Keratinocyte (primary cell): ENCODE data around the gene MT1E. TPM values are rescaled to one million over a fixed set of nuclear protein-coding genes. Genes with fewer than 3 reads are reported as not detected.

ENCODE experiments used
- DNase-seq: peaks from one replicate; pipeline ENCODE4 v3.0.0-alpha.2; 2011; ENCODE audit warnings: low read depth, missing footprints, low spot score
- FAIRE-seq: peaks from 2 replicates; lab custom pipeline; 2011; peaks lifted over from hg19 to GRCh38; lab: Jason Lieb, UNC
- H2AFZ ChIP-seq: 2 replicates; pipeline ENCODE4 v1.6.0; 2012; ENCODE audit warnings: low read length, control low read depth, inconsistent platforms; ENCODE audit not compliant: control insufficient read depth
- H3K27ac ChIP-seq: 2 replicates; pipeline ENCODE4 v1.5.1; 2011; ENCODE audit warnings: low read length; ENCODE audit not compliant: control insufficient read depth, insufficient read depth
- H3K27me3 ChIP-seq: 3 replicates; pipeline ENCODE4 v1.6.0; 2011; ENCODE audit warnings: low read length; ENCODE audit not compliant: control insufficient read depth, insufficient read depth; ENCODE audit errors: extremely low read depth
- H3K36me3 ChIP-seq, 2 experiments: 2 replicates in 1 of 2; 3 replicates in 1 of 2; pipeline ENCODE4 v1.5.1; 2011; ENCODE audit warnings: low read length in 2 of 2, mild to moderate bottlenecking in 1 of 2; ENCODE audit not compliant: control insufficient read depth in 2 of 2, insufficient read depth in 2 of 2; ENCODE audit errors: extremely low read depth in 1 of 2
- H3K4me1 ChIP-seq: 3 replicates; pipeline ENCODE4 v1.5.1; 2011; ENCODE audit warnings: low read length; ENCODE audit not compliant: control insufficient read depth, insufficient read depth; ENCODE audit errors: extremely low read depth
- H3K4me2 ChIP-seq: 3 replicates; pipeline ENCODE4 v1.6.0; 2011; ENCODE audit warnings: low read depth, low read length; ENCODE audit not compliant: control insufficient read depth, insufficient read depth; ENCODE audit errors: extremely low read depth
- H3K4me3 ChIP-seq, 3 experiments: fragments of 200-600 bp in 1 of 3; sonication (generic) in 1 of 3; 2 replicates in 2 of 3; 3 replicates in 1 of 3; pipeline ENCODE4 v1.5.1; 2011 to 2016; ENCODE audit warnings: low read length in 3 of 3, mild to moderate bottlenecking in 3 of 3, control low read depth in 2 of 3, inconsistent platforms in 1 of 3, low read depth in 1 of 3, mixed read lengths in 1 of 3, mixed run types in 1 of 3, moderate library complexity in 1 of 3; ENCODE audit not compliant: control insufficient read depth in 2 of 3, insufficient read depth in 2 of 3; ENCODE audit errors: extremely low read depth in 1 of 3
- H3K79me2 ChIP-seq: 2 replicates; pipeline ENCODE4 v1.6.0; 2012; ENCODE audit warnings: low read length; ENCODE audit not compliant: control insufficient read depth, insufficient read depth
- H3K9ac ChIP-seq: 3 replicates; pipeline ENCODE4 v1.6.0; 2011; ENCODE audit warnings: low read length; ENCODE audit not compliant: control insufficient read depth, insufficient read depth; ENCODE audit errors: extremely low read depth
- H3K9me1 ChIP-seq: 3 replicates; pipeline ENCODE4 v1.6.0; 2011; ENCODE audit warnings: low read length; ENCODE audit not compliant: control insufficient read depth, insufficient read depth; ENCODE audit errors: extremely low read depth
- H3K9me3 ChIP-seq: 2 replicates; pipeline ENCODE4 v1.5.1; 2012; ENCODE audit warnings: low read depth, low read length; ENCODE audit not compliant: control insufficient read depth
- H4K20me1 ChIP-seq: 3 replicates; pipeline ENCODE4 v1.6.0; 2011; ENCODE audit warnings: low read length; ENCODE audit not compliant: control insufficient read depth, insufficient read depth; ENCODE audit errors: extremely low read depth
- EZH2 ChIP-seq: IDR thresholded peaks from one replicate; pipeline ENCODE4 v1.6.1; 2012; ENCODE audit warnings: inconsistent platforms, mild to moderate bottlenecking, low read length, moderate library complexity
- dilution Hi-C: fragments of 300-500 bp; cut with MboI; formaldehyde crosslinking; loops from one replicate; pipeline ENCODE4 v1.7.0; 2020; ENCODE audit warnings: low sequenced_read_pairs; ENCODE audit not compliant: extremely low pct_ligation_motif_present
- polyA plus RNA-seq, 5 experiments: library from polyadenylated mRNA; depleted of rRNA in 3 of 5; stranded (reverse) in 3 of 5; stranded (forward) in 1 of 5; unstranded in 1 of 5; fragments of >200 nt; gene quantifications; 1 replicate in 1 of 5; 2 replicates in 3 of 5; 3 replicates in 1 of 5; pipeline versions ENCODE4 v1.2.1 to v1.2.3, GENCODE V29; 2011 to 2012; ENCODE audit warnings: missing spikeins in 2 of 5, low read depth in 1 of 5, low replicate concordance in 1 of 5
- TF ChIP-seq, protein P1 (sequence below), 3 experiments: IDR thresholded peaks in 1 of 3; conservative IDR thresholded peaks in 1 of 3; optimal IDR thresholded peaks in 1 of 3; 2 replicates in 2 of 3; 3 replicates in 1 of 3; pipeline versions ENCODE3 to v1.5.1; 2011; ENCODE audit warnings: low read length in 3 of 3, mild to moderate bottlenecking in 3 of 3, moderate library complexity in 2 of 3, control low read depth in 1 of 3, inconsistent platforms in 1 of 3; ENCODE audit not compliant: insufficient read depth in 2 of 3; ENCODE audit errors: extremely low read depth in 1 of 3

MT1E gene
- polyA plus RNA-seq, 1 donor (not counting 4 experiments of a cell fraction or from before 2014, with no cell fraction given) = 394 TPM

DNA sequence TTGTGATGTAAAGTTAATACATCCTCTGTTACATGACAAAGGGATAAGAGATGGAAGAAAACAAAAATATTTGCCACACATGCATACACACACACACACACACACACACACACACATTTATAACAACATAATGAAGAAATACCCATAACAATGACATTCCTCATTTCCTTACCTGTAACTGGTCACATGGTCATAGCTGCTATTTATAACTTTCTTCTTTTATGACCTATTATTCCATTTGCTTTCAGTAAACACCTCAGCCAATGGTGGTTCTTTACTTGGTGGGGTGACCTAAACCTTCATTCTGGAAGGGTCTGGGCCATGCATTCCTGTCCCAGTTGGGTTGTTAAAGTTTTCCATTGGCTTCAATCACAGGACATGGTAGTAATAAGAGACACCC, 11.9 kb upstream of the MT1E start:
- no peak for DNase-seq
- Histone ChIP-seq H3K4me3 (no peak overlapping the region), H3K9ac (no peak overlapping the region)

DNA sequence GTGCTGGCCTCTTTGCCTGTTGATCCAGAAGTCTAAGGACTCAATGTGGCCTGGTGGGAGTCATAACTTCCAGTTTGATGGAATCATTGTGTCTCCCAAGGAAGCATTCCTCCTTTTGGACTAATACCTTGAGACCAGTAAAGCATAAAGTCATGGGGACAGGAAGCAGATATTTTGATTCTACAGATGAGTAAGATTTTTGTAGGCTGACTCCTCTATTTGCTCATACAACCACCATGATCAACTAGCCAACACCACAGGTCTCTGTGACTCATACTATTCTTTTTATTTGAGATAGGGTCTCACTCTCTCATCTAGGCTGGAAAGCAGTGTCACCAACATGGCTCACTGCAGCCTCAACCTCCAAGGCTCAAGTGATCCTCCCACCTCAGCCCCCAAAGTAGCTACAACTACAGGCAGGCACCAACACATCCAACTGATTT, 11.0 kb upstream of the MT1E start:
- peaks cover 59% of the 10 kb centered on the region for H3K4me1 ChIP-seq
- no peak for DNase-seq
- TF ChIP-seq, protein P1, sequence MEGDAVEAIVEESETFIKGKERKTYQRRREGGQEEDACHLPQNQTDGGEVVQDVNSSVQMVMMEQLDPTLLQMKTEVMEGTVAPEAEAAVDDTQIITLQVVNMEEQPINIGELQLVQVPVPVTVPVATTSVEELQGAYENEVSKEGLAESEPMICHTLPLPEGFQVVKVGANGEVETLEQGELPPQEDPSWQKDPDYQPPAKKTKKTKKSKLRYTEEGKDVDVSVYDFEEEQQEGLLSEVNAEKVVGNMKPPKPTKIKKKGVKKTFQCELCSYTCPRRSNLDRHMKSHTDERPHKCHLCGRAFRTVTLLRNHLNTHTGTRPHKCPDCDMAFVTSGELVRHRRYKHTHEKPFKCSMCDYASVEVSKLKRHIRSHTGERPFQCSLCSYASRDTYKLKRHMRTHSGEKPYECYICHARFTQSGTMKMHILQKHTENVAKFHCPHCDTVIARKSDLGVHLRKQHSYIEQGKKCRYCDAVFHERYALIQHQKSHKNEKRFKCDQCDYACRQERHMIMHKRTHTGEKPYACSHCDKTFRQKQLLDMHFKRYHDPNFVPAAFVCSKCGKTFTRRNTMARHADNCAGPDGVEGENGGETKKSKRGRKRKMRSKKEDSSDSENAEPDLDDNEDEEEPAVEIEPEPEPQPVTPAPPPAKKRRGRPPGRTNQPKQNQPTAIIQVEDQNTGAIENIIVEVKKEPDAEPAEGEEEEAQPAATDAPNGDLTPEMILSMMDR (optimal IDR thresholded peaks at IDR 0.05 in 1 of 3, IDR thresholded peaks at IDR 0.05 in 1 of 3, conservative IDR thresholded peaks at IDR 0.05 in 1 of 3; ENCODE audit: extremely low read depth in 1 of 3, insufficient read depth in 2 of 3, low read length in 3 of 3) = no peak
- no peak for TF ChIP-seq EZH2

More for the DNA sequence above, 11.9 kb upstream of the MT1E start:
- H3K9me1 ChIP-seq = no peaks in the 10 kb centered on the region
- H3K27ac ChIP-seq = peak overlapping the region; percentile 65
- no peaks in the 10 kb centered on the region for H3K79me2 ChIP-seq
- no peak for FAIRE-seq
- no peaks in the 10 kb centered on the region for H3K36me3 ChIP-seq
- H3K4me2 ChIP-seq = peak overlapping the region; percentile 32
- H3K27me3 ChIP-seq = no peaks in the 10 kb centered on the region
- H3K4me1 ChIP-seq = peaks cover 59% of the 10 kb centered on the region
- H4K20me1 ChIP-seq = no peaks in the 10 kb centered on the region
- no peaks in the 10 kb centered on the region for H3K9me3 ChIP-seq
- TF ChIP-seq, protein P1 (optimal IDR thresholded peaks at IDR 0.05 in 1 of 3, IDR thresholded peaks at IDR 0.05 in 1 of 3, conservative IDR thresholded peaks at IDR 0.05 in 1 of 3; ENCODE audit: extremely low read depth in 1 of 3, insufficient read depth in 2 of 3, low read length in 3 of 3) = no peak
- no peak for TF ChIP-seq EZH2
- dilution Hi-C loops = no loop called here
- no peak overlapping the region for H2AFZ ChIP-seq

More for the DNA sequence above, 11.0 kb upstream of the MT1E start:
- Histone ChIP-seq H3K9ac (no peak overlapping the region), H4K20me1 (no peaks in the 10 kb centered on the region), H3K4me2 (peak overlapping the region; percentile 45), H3K9me1 (no peaks in the 10 kb centered on the region), H3K27ac (peak overlapping the region; percentile 65), H3K27me3 (no peaks in the 10 kb centered on the region), H3K4me3 (peak overlapping the region in 1 of 3 experiments; percentile 25), H2AFZ (no peak overlapping the region), H3K36me3 (no peaks in the 10 kb centered on the region), H3K9me3 (no peaks in the 10 kb centered on the region), H3K79me2 (no peaks in the 10 kb centered on the region)
- FAIRE-seq = peak; percentile 63
- dilution Hi-C loops = no loop called here
